Mucosa of descending colon (tissue), 3 donors: Measurements from ENCODE around the gene LRBA. TPM values are rescaled to one million over a fixed set of nuclear protein-coding genes. Genes with fewer than 3 reads are reported as not detected.
A peak's percentile ranks its signal among the peaks of the same experiment; 100 is the strongest.

Experiments
- ATAC-seq: fragments of 200-7000 bp; cut with Tn5 transposase; one replicate; pipeline ENCODE4 v1.9.1; 2020; ENCODE audit warnings: mild to moderate bottlenecking, moderate library complexity
- DNase-seq, 3 donors: peaks; one replicate each; pipeline ENCODE4 v3.0.0-alpha.2; 2020
- H3K36me3 ChIP-seq: fragments of 200-600 bp; one replicate; pipeline ENCODE4 v1.8.0; 2021; ENCODE audit warnings: low read depth, mild to moderate bottlenecking
- H3K4me1 ChIP-seq: fragments of 200-600 bp; one replicate; pipeline ENCODE4 v1.8.0; 2021; ENCODE audit warnings: low read depth, mild to moderate bottlenecking
- H3K4me3 ChIP-seq: fragments of 200-600 bp; one replicate; pipeline ENCODE4 v1.8.0; 2021; ENCODE audit warnings: mild to moderate bottlenecking
- H3K9me3 ChIP-seq: fragments of 200-600 bp; one replicate; pipeline ENCODE4 v1.8.0; 2021; ENCODE audit warnings: mild to moderate bottlenecking
- CTCF ChIP-seq: fragments of 200-600 bp; IDR thresholded peaks from one replicate; pipeline ENCODE4 v1.8.0; 2022; ENCODE audit warnings: antibody characterized with exemption, mild to moderate bottlenecking
- intact Hi-C, 2 donors: fragments of 100-400 bp; cut with DNase I in 1 of 2; cut with micrococcal nuclease in 1 of 2; formaldehyde crosslinking; loops; one replicate each; pipeline versions ENCODE4 v1.11.0 to v1.11.1; 2022; cut with DNase I, micrococcal nuclease
- total RNA-seq, 3 donors: library from RNA; stranded (reverse); fragmentation: NEBNext Ultra II Directional in 2 of 3; extraction: Animal tissue kit (Norgen Biotek cat#: 25700) in 2 of 3; gene quantifications; one replicate each; pipeline versions ENCODE4 v1.2.1 to v1.2.4, GENCODE V29; 2021 to 2023
- donor health status: DM: no; HTN: no; CAD: no; lungs with moderate emphysema.
- donor health status: DM: no; HTN: no; CAD: no.
- donor health status: DM: no; HTN: yes; CAD: no.

LRBA gene
- total RNA-seq, 3 donors from 2014 or later: 69.8 to 98.4 (median 76.2) TPM

GRCh38 chr4:150259861-150260567 lies 755.1 kb downstream of the LRBA start:
- DNase-seq (no peak), ATAC-seq (no peak)

GRCh38 chr4:150258569-150258968 lies 756.5 kb downstream of the LRBA start:
- DNase-seq (no peak), ATAC-seq (no peak)
- no peak for TF ChIP-seq CTCF
- intact Hi-C loops: no loop called here
- H3K9me3 ChIP-seq: no peaks in the 10 kb centered on the region
- no peaks in the 10 kb centered on the region for H3K36me3 ChIP-seq
- H3K4me3 ChIP-seq: no peak overlapping the region
- peaks cover 38% of the 10 kb centered on the region for H3K4me1 ChIP-seq

More at GRCh38 chr4:150259861-150260567, 755.1 kb downstream of the LRBA start:
- Histone ChIP-seq H3K9me3 (no peaks in the 10 kb centered on the region), H3K4me3 (no peak overlapping the region), H3K4me1 (peaks cover 37% of the 10 kb centered on the region), H3K36me3 (no peaks in the 10 kb centered on the region)
- intact Hi-C loops: no loop called here
- no peak for TF ChIP-seq CTCF

GRCh38 chr4:150256841-150257730 lies 758.0 kb downstream of the LRBA start:
- DNase-seq: peak; percentile 77 to 86 (median 84)
- Histone ChIP-seq H3K9me3 (no peaks in the 10 kb centered on the region), H3K4me3 (no peak overlapping the region), H3K4me1 (peaks cover 38% of the 10 kb centered on the region), H3K36me3 (no peaks in the 10 kb centered on the region)
- TF ChIP-seq CTCF: no peak
- intact Hi-C loops: no loop called here
- ATAC-seq: peak; percentile 84

- no peaks in the 10 kb centered on the region for H3K36me3 ChIP-seq
- TF ChIP-seq CTCF: no peak
- intact Hi-C loops: no loop called here
- ATAC-seq (peak; percentile 1), DNase-seq (peak in 1 of 3 donors; percentile 51)
- H3K9me3 ChIP-seq: no peaks in the 10 kb centered on the region
- peaks cover 38% of the 10 kb centered on the region for H3K4me1 ChIP-seq
- H3K4me3 ChIP-seq: no peak overlapping the region
These were observed 758.9 kb downstream of the LRBA start for GRCh38 chr4:150256225-150256620.

- no peak for ATAC-seq
- H3K9me3 ChIP-seq: no peaks in the 10 kb centered on the region
- intact Hi-C loops: no loop called here
- H3K4me1 ChIP-seq: peaks cover 38% of the 10 kb centered on the region
- no peaks in the 10 kb centered on the region for H3K36me3 ChIP-seq
- no peak for DNase-seq
- H3K4me3 ChIP-seq: no peak overlapping the region
- no peak for TF ChIP-seq CTCF
These were observed 759.4 kb downstream of the LRBA start for GRCh38 chr4:150255610-150256224.
